ENCODE results near the gene TBX1.

Gene TBX1

DNA sequence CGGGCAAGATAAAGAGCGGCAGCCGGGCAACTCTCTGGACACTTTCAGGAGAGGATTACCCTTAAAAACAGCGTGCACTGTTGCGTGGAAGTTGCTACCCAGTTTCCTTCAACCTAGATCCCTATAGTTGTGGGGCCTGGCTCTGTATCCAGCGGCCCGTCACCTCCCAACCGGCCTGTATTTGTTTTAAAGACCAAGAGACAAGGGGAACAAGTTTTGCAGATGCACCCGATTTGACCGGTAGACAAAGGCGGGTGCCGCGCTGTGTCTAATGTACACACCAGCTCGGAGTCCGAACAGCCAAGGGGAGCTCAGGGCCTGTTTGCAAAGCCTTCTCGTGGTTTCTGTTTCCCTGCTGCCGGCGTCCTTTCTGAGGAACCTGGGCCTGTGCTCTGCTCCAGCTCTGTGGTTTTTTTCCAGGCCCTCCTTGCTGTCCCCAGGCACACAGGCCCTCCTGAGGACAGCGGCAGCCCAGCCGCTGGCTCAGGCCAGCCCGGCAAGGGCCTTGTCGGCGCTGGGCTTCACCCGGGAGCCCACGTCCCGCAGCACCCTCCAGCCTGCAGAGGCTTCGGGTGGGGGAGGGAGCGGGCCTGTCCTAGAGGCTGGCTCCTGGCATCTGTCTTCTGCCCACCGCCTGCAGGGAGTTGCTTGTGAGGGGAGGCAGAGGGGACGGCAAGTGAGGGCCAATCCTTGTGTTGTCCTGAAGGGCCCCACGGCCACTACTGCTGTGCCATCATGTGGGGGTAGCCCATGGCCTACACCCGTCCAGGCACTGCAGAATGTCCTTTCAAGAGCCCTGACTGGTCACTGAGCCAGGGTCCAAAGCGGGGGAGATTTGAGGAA, 1.4 kb downstream of the TBX1 start:
- peak overlapping the region; percentile 54 for H3K27ac ChIP-seq
- DNase-seq (ENCODE audit: low spot score), result no peak
- CTCF ChIA-PET, result interaction anchor here (0.5 to 0.7 kb wide), 3 partner anchors 86 to 1975 kb away, joined by 3 to 4 read pairs (median 3); no protein-coding TSS in a partner anchor
- POLR2A ChIA-PET (ENCODE audit: low non-redundant PET), result no interaction called here
- TF ChIP-seq, protein P1, sequence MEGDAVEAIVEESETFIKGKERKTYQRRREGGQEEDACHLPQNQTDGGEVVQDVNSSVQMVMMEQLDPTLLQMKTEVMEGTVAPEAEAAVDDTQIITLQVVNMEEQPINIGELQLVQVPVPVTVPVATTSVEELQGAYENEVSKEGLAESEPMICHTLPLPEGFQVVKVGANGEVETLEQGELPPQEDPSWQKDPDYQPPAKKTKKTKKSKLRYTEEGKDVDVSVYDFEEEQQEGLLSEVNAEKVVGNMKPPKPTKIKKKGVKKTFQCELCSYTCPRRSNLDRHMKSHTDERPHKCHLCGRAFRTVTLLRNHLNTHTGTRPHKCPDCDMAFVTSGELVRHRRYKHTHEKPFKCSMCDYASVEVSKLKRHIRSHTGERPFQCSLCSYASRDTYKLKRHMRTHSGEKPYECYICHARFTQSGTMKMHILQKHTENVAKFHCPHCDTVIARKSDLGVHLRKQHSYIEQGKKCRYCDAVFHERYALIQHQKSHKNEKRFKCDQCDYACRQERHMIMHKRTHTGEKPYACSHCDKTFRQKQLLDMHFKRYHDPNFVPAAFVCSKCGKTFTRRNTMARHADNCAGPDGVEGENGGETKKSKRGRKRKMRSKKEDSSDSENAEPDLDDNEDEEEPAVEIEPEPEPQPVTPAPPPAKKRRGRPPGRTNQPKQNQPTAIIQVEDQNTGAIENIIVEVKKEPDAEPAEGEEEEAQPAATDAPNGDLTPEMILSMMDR (conservative IDR thresholded peaks at IDR 0.05; ENCODE audit: low read depth), result no peak

DNA sequence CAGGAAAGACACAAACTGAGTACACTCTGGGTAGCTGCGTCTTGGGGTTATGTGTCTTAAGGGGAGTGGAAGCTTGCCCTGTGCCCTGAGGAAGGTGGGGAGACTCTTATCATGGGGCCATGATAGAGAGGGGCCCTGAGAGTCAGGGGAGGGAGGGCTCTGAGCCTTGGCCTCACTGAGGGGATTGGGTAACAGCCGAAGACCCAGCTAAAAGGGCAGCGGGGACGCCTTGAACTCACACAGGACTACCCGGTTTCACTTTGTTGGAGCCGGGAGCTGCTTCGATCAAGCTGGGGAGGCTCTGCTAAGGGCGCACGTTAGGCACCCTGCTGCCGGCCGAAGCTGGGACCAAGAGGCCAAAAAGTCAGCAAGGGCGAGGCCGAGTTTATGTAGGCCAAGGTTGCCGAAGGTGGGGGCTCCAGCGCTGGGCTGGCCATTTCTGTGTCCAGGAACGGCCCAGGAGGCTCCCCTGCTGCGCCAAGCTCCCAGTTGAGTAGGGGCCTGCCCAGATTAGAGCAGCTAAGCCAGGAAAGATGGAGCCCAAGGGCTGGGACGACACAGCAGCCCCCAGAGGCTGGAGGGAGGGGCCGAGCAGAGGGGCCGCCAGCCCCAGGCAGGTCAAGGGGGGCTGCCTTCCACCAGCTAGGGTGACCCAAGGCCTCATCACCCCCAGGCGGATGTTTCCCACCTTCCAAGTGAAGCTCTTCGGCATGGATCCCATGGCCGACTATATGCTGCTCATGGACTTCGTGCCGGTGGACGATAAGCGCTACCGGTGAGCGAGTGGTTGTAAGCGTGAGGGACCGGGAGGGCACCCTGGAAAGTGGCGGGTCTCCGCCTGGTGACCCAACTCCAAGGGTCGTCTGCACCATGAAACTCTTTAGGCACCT, 2.2 kb downstream of the TBX1 start:
- ChIA-PET POLR2A (ENCODE audit: low non-redundant PET) (no interaction called here), CTCF (interaction anchor here (0.5 to 0.8 kb wide), 3 partner anchors 32 to 349 kb away, joined by 3 to 4 read pairs (median 3); no protein-coding TSS in a partner anchor)
- no peak for DNase-seq (ENCODE audit: low spot score)
- peak overlapping the region; percentile 54 for H3K27ac ChIP-seq
- TF ChIP-seq, protein P1 (conservative IDR thresholded peaks at IDR 0.05; ENCODE audit: low read depth), result no peak

DNA sequence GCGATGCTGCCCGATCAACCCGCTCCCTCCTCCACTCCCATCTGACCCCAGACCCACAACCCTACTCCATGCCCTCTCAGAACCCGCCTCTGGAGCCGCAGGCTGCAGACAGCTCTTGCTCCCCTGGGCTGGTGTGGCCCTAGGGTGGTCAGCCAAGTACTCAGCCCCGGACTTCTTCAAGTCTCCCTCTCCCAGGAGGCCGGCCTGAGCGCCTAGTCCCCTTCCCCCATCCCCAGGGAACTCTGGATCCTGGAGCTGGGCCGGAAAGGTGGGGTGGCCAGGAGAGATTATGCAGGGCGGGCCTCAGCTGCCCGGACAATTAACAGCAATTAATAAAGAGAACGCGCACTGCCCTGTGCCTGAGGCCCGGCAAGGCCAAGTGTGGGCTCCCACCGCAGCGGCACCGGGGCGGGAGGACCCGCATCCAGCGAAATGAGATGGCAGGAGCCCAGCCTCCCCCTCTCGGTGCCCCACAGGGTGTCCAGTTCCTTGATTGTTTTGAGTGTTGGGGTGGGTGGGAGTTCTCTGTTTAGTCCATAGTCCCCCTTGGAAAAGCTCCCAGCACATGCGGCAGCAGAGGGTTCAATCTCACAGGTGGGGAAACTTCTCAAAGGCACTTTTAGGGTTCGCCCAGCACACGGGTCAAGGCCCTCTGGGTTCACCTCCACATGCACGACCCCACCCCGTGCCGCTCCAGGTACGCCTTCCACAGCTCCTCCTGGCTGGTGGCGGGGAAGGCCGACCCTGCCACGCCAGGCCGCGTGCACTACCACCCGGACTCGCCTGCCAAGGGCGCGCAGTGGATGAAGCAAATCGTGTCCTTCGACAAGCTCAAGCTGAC, 3.1 kb downstream of the TBX1 start:
- H3K27ac ChIP-seq, result no peak overlapping the region; the same call in 1 of the 2 replicates
- DNase-seq (ENCODE audit: low spot score), result no peak
- TF ChIP-seq, protein P1 (conservative IDR thresholded peaks at IDR 0.05; ENCODE audit: low read depth), result no peak
- POLR2A ChIA-PET (ENCODE audit: low non-redundant PET), result no interaction called here
- CTCF ChIA-PET, result interaction anchor here (0.8 kb wide), 1 partner anchor 33 kb away, joined by 3 read pairs; no protein-coding TSS in a partner anchor

DNA sequence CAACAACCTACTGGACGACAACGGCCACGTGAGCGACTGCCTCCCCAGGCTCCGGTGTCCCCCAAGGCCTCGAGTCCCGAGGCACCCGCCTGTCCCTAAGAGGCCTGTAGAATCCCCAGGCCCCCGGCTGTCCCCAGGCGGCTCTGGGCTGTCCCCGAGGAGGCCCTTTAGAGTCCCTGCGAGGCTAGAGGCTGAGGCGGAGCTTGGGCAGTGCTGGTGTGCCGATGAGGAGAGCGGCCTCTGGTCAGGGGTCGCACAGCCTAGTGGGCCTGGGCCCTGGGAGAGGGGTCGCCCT, 3.7 kb downstream of the TBX1 start:
- TF ChIP-seq, protein P1 (conservative IDR thresholded peaks at IDR 0.05; ENCODE audit: low read depth), result no peak
- H3K27ac ChIP-seq, result peak overlapping the region; percentile 51
- ChIA-PET POLR2A (ENCODE audit: low non-redundant PET) (no interaction called here), CTCF (no interaction called here)
- no peak for DNase-seq (ENCODE audit: low spot score)

DNA sequence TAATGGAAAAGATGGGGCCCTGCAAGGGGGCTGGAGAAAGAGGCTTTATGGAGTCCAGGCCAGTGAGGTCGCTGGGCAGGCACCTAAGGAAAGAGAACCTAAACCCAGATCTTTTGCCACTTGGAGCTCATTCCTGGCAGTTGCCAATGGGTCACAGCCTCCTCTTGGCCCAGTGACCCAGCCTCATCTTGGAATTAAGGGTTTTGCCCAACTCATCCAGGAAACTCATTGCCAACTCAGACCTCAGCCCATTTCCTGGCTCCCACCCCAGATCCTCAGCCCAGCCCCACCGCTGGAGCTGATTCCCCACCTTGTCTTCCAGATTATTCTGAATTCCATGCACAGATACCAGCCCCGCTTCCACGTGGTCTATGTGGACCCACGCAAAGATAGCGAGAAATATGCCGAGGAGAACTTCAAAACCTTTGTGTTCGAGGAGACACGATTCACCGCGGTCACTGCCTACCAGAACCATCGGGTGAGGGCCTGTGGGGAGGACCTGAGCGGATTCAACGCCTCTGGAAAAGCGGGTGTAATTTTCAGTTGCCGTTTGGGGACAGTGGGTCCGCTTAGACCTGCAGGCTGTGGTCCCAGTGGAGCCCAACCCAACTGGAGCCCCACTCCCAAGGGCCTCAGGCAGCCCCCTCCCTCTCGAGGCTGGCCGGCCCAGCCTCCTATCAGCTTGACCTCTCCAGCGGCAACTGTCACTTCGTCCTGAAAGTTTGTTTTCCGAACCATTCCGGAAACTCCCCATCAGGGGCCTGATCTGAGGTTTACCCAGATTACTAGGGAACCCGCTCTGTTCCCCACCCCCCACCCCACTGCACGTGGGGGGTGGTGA, 4.3 kb downstream of the TBX1 start:
- peak overlapping the region; percentile 51 for H3K27ac ChIP-seq
- CTCF ChIA-PET, result no interaction called here
- TF ChIP-seq, protein P1 (conservative IDR thresholded peaks at IDR 0.05; ENCODE audit: low read depth), result no peak
- POLR2A ChIA-PET (ENCODE audit: low non-redundant PET), result no interaction called here
- no peak for DNase-seq (ENCODE audit: low spot score)

Data from RWPE1 (cell line).